Astrocyte (in vitro differentiated cells and primary cell): ENCODE data around the gene SERHL2. TPM values are rescaled to one million over a fixed set of nuclear protein-coding genes. Genes with fewer than 3 reads are reported as not detected.
"Not testable (repeated sequence)": the region's sequence is repeated elsewhere in the genome, so short reads cannot be mapped to it uniquely, and the experiment has no call there.

Source experiments
- DNase-seq: peaks from one replicate; pipeline ENCODE4 v3.0.0-alpha.2; 2010; ENCODE audit warnings: low read depth
- FAIRE-seq: peaks from 2 replicates; lab custom pipeline; 2011; peaks lifted over from hg19 to GRCh38; lab: Jason Lieb, UNC
- H2AFZ ChIP-seq: 2 replicates; pipeline ENCODE4 v1.6.0; 2012; ENCODE audit warnings: low read depth, low read length, inconsistent platforms
- H3K27ac ChIP-seq: 2 replicates; pipeline ENCODE4 v1.5.1; 2011; ENCODE audit warnings: low read depth, low read length, inconsistent platforms
- H3K27me3 ChIP-seq: 2 replicates; pipeline ENCODE4 v1.6.0; 2011; ENCODE audit warnings: low read length, inconsistent platforms; ENCODE audit not compliant: insufficient read depth
- H3K36me3 ChIP-seq: 2 replicates; pipeline ENCODE4 v1.5.1; 2011; ENCODE audit warnings: low read length, inconsistent platforms; ENCODE audit not compliant: insufficient read depth
- H3K4me1 ChIP-seq: 2 replicates; pipeline ENCODE4 v1.5.1; 2011; ENCODE audit warnings: low read length, inconsistent platforms; ENCODE audit not compliant: insufficient read depth
- H3K4me2 ChIP-seq: 2 replicates; pipeline ENCODE4 v1.6.0; 2012; ENCODE audit warnings: low read length, inconsistent platforms
- H3K4me3 ChIP-seq: 2 replicates; pipeline ENCODE4 v1.5.1; 2011; ENCODE audit warnings: low read depth, mild to moderate bottlenecking, low read length, inconsistent platforms; ENCODE audit not compliant: insufficient read depth
- H3K79me2 ChIP-seq: 2 replicates; pipeline ENCODE4 v1.6.0; 2012; ENCODE audit warnings: mild to moderate bottlenecking, low read length, inconsistent platforms; ENCODE audit not compliant: insufficient read depth
- H3K9ac ChIP-seq: 2 replicates; pipeline ENCODE4 v1.6.0; 2012; ENCODE audit warnings: mild to moderate bottlenecking, low read length, inconsistent platforms
- H3K9me3 ChIP-seq: 2 replicates; pipeline ENCODE4 v1.5.1; 2012; ENCODE audit warnings: low read depth, mild to moderate bottlenecking, low read length, inconsistent platforms; ENCODE audit not compliant: insufficient read depth
- H4K20me1 ChIP-seq: 2 replicates; pipeline ENCODE4 v1.6.0; 2012; ENCODE audit warnings: low read length, inconsistent platforms; ENCODE audit not compliant: insufficient read depth
- H3K27ac Mint-ChIP-seq: one replicate; pipeline ENCODE4 v1.8.0; 2021; ENCODE audit warnings: mild to moderate bottlenecking, mixed read lengths; ENCODE audit not compliant: unreplicated experiment
- H3K27me3 Mint-ChIP-seq: one replicate; pipeline ENCODE4 v1.8.0; 2021; ENCODE audit warnings: low read depth, mixed read lengths; ENCODE audit not compliant: unreplicated experiment
- H3K36me3 Mint-ChIP-seq: one replicate; pipeline ENCODE4 v1.8.0; 2021; ENCODE audit warnings: low read depth, mixed read lengths; ENCODE audit not compliant: unreplicated experiment
- H3K4me1 Mint-ChIP-seq: one replicate; pipeline ENCODE4 v1.8.0; 2021; ENCODE audit warnings: low read depth, mixed read lengths; ENCODE audit not compliant: unreplicated experiment
- H3K4me3 Mint-ChIP-seq: one replicate; pipeline ENCODE4 v1.8.0; 2021; ENCODE audit warnings: mild to moderate bottlenecking, moderate library complexity, mixed read lengths; ENCODE audit not compliant: unreplicated experiment
- H3K9me3 Mint-ChIP-seq: one replicate; pipeline ENCODE4 v1.8.0; 2021; ENCODE audit warnings: mild to moderate bottlenecking, mixed read lengths; ENCODE audit not compliant: unreplicated experiment
- EZH2 ChIP-seq: IDR thresholded peaks from 2 replicates; pipeline ENCODE4 v1.6.1; 2012; ENCODE audit warnings: mild to moderate bottlenecking, low read length, inconsistent platforms; ENCODE audit not compliant: insufficient read depth
- total RNA-seq: library from RNA; stranded (reverse); gene quantifications from 2 replicates; pipeline ENCODE4 v1.2.1, GENCODE V29; 2021
- TF ChIP-seq, protein P1 (sequence below): IDR thresholded peaks from 2 replicates; pipeline ENCODE4 v1.5.1; 2011; ENCODE audit warnings: low read depth, mild to moderate bottlenecking, inconsistent platforms, low read length, moderate library complexity; ENCODE audit not compliant: insufficient read depth

Gene SERHL2
- total RNA-seq, 1 donor from 2014 or later = 1.2 TPM

DNA sequence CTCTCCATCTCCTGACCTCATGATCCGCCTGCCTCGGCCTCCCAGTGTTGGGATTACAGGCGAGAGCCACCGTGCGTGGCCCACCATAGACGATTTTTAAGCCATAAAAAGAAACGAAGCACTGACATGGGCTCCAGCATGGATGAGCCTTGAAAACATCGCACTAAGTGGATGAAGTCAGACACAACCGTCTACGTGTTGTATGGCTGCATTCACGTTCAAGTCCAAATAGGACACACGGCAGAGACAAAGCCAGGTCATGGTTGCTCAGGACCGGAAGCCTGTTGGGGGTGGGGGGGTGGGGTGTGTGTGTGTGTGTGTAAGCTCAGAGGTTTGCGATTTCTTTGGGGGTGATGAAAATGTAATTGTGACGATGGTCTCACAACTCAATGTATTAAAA lies 44.2 kb upstream of the SERHL2 start:
- DNase-seq = no peak
- no peak overlapping the region for H3K9ac ChIP-seq
- H3K27me3 ChIP-seq = no peaks in the 10 kb centered on the region
- H3K79me2 ChIP-seq = no peaks in the 10 kb centered on the region
- Mint-ChIP-seq H3K9me3 (no peaks in the 10 kb centered on the region), H3K4me3 (no peak overlapping the region), H3K27me3 (no peaks in the 10 kb centered on the region), H3K36me3 (peaks cover 9% of the 10 kb centered on the region), H3K27ac (no peak overlapping the region), H3K4me1 (peaks cover 9% of the 10 kb centered on the region)
- no peak overlapping the region for H3K27ac ChIP-seq
- no peak for FAIRE-seq
- peaks cover 4% of the 10 kb centered on the region for H3K36me3 ChIP-seq
- H4K20me1 ChIP-seq = peaks cover 16% of the 10 kb centered on the region
- TF ChIP-seq EZH2 = no peak
- TF ChIP-seq, protein P1, sequence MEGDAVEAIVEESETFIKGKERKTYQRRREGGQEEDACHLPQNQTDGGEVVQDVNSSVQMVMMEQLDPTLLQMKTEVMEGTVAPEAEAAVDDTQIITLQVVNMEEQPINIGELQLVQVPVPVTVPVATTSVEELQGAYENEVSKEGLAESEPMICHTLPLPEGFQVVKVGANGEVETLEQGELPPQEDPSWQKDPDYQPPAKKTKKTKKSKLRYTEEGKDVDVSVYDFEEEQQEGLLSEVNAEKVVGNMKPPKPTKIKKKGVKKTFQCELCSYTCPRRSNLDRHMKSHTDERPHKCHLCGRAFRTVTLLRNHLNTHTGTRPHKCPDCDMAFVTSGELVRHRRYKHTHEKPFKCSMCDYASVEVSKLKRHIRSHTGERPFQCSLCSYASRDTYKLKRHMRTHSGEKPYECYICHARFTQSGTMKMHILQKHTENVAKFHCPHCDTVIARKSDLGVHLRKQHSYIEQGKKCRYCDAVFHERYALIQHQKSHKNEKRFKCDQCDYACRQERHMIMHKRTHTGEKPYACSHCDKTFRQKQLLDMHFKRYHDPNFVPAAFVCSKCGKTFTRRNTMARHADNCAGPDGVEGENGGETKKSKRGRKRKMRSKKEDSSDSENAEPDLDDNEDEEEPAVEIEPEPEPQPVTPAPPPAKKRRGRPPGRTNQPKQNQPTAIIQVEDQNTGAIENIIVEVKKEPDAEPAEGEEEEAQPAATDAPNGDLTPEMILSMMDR = no peak
- no peak overlapping the region for H3K4me2 ChIP-seq
- no peak overlapping the region for H3K4me3 ChIP-seq
- H3K4me1 ChIP-seq = no peaks in the 10 kb centered on the region
- H2AFZ ChIP-seq = no peak overlapping the region
- no peaks in the 10 kb centered on the region for H3K9me3 ChIP-seq

DNA sequence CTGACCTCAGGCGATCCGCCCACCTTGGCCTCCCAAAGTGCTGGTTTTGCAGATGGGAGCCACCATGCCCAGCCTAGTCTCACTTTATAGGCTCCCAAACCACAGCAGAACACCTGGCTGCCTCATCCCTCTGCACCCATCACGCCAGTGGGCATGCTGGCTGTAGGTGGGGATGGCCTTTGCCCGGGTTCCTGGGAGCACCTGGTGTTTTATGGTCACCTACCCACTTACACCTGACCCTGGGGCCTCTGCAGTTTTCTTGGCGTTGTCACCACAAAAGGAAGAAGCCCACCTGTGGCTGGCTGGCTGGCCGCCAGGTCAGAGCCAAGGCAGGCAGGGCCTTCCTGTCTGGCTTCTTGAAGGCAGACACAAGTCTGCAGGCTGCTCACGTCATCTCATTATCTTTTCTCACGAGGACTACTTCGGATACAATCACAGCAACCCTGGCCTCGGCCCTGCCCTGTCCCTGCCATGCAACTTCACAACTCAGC lies 42.3 kb upstream of the SERHL2 start:
- H3K79me2 ChIP-seq = peaks cover 12% of the 10 kb centered on the region
- no peak overlapping the region for H3K4me2 ChIP-seq
- H3K36me3 ChIP-seq = peaks cover 4% of the 10 kb centered on the region

DNA sequence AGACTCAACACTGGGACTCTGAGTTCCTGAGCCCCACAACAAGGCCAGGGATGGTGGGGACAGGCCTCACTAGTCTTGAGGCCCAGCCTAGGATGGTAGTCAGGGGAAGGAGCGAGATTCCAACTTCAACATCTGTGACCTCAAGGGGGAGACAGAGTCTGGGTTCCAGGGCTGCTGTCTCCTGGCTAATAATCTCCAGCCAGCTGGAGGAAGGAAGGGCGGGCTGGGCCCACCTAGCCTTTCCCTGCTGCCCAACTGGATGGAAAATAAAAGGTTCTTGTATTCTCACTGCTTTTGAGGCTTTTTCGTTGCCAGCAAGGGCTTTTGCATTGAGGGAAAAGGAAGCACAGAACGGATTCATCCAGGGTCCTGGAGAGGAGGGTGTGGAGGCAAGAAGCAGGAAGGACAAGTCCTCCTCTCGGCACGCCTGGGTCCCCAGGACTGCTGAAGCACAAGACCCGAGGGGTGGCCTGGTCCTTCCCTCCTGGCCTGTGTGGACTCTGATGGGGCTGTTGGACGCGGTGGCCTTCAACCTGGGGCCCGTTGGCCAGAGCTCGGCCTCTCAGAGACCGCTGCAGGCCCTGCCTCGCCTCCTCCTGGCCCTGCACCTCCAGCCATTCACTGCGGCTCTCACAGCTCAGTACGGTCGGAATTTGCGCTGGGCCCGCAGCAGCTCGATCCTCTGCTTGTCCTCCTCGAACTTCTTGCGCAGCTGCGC lies 41.3 kb upstream of the SERHL2 start:
- not testable (repeated sequence) for H3K36me3 ChIP-seq, H3K4me2 ChIP-seq, H3K4me1 ChIP-seq, H3K27me3 ChIP-seq, FAIRE-seq, H3K9me3 ChIP-seq, H2AFZ ChIP-seq, H3K9me3 Mint-ChIP-seq, H3K27me3 Mint-ChIP-seq, H3K27ac ChIP-seq, H3K9ac ChIP-seq, DNase-seq, H3K4me1 Mint-ChIP-seq, H3K4me3 ChIP-seq
- peaks cover 25% of the 10 kb centered on the region for H4K20me1 ChIP-seq
- Mint-ChIP-seq H3K27ac (peak overlapping the region; percentile 85), H3K36me3 (peaks cover 11% of the 10 kb centered on the region), H3K4me3 (peak overlapping the region; percentile 29)
- peaks cover 16% of the 10 kb centered on the region for H3K79me2 ChIP-seq

More for the DNA sequence above, 42.3 kb upstream of the SERHL2 start:
- Histone ChIP-seq H3K9ac (no peak overlapping the region), H3K4me1 (no peaks in the 10 kb centered on the region), H3K27ac (no peak overlapping the region), H3K4me3 (no peak overlapping the region), H3K9me3 (no peaks in the 10 kb centered on the region), H2AFZ (no peak overlapping the region), H4K20me1 (peaks cover 24% of the 10 kb centered on the region), H3K27me3 (no peaks in the 10 kb centered on the region)
- H3K36me3 Mint-ChIP-seq = peaks cover 11% of the 10 kb centered on the region
- no peaks in the 10 kb centered on the region for H3K9me3 Mint-ChIP-seq
- DNase-seq = no peak
- TF ChIP-seq, protein P1 = no peak
- no peak for TF ChIP-seq EZH2
- no peaks in the 10 kb centered on the region for H3K27me3 Mint-ChIP-seq
- no peak overlapping the region for H3K27ac Mint-ChIP-seq
- no peak overlapping the region for H3K4me3 Mint-ChIP-seq
- peaks cover 9% of the 10 kb centered on the region for H3K4me1 Mint-ChIP-seq
- FAIRE-seq = no peak

DNA sequence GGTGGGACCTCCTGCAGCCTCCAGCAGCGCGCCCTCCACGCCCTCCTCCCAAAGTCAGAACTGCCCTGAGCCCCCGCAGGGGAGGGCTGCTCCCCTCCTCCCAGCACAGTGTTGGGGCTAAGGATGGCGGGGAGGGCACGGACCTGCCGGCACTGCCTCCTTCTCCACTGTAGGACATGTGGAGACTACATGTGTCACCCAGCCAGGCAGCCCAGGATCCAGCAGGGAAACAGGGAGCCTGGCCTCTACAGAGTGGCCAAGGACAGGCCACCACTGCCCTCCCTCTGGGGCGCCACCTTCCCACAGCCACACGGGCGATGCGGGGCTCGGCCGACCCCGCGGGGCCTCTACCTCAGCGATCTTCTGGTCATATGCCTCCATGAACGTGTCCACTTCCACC lies 39.4 kb upstream of the SERHL2 start:
- H3K4me2 ChIP-seq, H3K27me3 ChIP-seq, H3K4me1 ChIP-seq, H3K9ac ChIP-seq, FAIRE-seq, H3K9me3 ChIP-seq, H3K4me3 ChIP-seq, H3K9me3 Mint-ChIP-seq, H3K27me3 Mint-ChIP-seq, H3K27ac Mint-ChIP-seq, H3K36me3 ChIP-seq, H2AFZ ChIP-seq, H3K27ac ChIP-seq, DNase-seq, H3K4me3 Mint-ChIP-seq: not testable (repeated sequence)
- H3K4me1 Mint-ChIP-seq = peaks cover 15% of the 10 kb centered on the region
- peaks cover 11% of the 10 kb centered on the region for H3K36me3 Mint-ChIP-seq
- Histone ChIP-seq H4K20me1 (peaks cover 25% of the 10 kb centered on the region), H3K79me2 (peaks cover 32% of the 10 kb centered on the region)
